Measurements from ENCODE around the gene NAA40. TPM values are rescaled to one million over a fixed set of nuclear protein-coding genes. Genes with fewer than 3 reads are reported as not detected.

NAA40 gene
- total RNA-seq, 1 experiment from 2014 or later: 44.4 TPM

DNA sequence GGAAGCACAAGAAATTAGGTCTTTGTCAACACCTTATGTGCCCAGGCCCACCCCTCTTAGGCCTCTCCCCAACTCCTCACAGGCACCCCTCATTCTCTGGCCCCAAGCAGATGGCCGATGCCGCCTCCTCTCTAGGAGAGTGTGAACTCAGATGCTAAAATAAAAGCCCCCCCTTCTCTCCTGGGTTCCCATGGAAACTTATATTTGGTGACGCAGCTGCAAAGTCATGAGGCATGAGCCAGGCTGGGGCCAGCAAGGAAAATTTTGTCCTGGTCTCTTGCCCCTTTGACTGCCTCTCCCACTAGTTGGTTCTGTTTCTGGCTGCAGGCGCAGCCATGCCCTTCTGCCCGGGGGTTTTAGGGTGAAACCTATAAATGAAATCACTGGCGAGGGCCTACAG, 33.6 kb upstream of the NAA40 start:
- H3K23me2 ChIP-seq (ENCODE audit: insufficient read length, low read depth, low read length, poor library complexity, severe bottlenecking): no peaks in the 10 kb centered on the region
- TF ChIP-seq, protein P1, sequence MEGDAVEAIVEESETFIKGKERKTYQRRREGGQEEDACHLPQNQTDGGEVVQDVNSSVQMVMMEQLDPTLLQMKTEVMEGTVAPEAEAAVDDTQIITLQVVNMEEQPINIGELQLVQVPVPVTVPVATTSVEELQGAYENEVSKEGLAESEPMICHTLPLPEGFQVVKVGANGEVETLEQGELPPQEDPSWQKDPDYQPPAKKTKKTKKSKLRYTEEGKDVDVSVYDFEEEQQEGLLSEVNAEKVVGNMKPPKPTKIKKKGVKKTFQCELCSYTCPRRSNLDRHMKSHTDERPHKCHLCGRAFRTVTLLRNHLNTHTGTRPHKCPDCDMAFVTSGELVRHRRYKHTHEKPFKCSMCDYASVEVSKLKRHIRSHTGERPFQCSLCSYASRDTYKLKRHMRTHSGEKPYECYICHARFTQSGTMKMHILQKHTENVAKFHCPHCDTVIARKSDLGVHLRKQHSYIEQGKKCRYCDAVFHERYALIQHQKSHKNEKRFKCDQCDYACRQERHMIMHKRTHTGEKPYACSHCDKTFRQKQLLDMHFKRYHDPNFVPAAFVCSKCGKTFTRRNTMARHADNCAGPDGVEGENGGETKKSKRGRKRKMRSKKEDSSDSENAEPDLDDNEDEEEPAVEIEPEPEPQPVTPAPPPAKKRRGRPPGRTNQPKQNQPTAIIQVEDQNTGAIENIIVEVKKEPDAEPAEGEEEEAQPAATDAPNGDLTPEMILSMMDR (conservative IDR thresholded peaks at IDR 0.05): no peak
- no peak overlapping the region for H4K8ac ChIP-seq (replicated peaks; ENCODE audit: insufficient read length, low read depth, low read length)
- no peak overlapping the region for H3K23ac ChIP-seq (ENCODE audit: insufficient read length, low read depth, low read length)
- Mint-ChIP-seq H3K4me1 (peaks cover 18 to 54% of the 10 kb centered on the region in 2 experiments), H3K36me3 (ENCODE audit: insufficient read depth in 1 of 3, low read depth in 3 of 3) (peaks cover 26 to 62% (median 59%) of the 10 kb centered on the region in 3 experiments; a peak in 6 of 7 replicates), H3K27ac (peak overlapping the region; percentile 34 to 90 (median 52); a peak in 4 of 7 replicates), H3K9me3 (no peaks in the 10 kb centered on the region), H3K27me3 (ENCODE audit: low read depth) (no peaks in the 10 kb centered on the region), H3K4me3 (0 out of 5 replicates have a peak overlapping the region, but pooled peaks of 1 of the 2 experiments have one; percentile 2)
- H4K20me1 ChIP-seq (ENCODE audit: control insufficient read depth, insufficient read depth, insufficient read length): no peaks in the 10 kb centered on the region
- no peaks in the 10 kb centered on the region; the same call in 1 of the 2 replicates for H3K4me1 ChIP-seq (ENCODE audit: insufficient read depth, low read length)
- DNase-seq: no peak
- no peak overlapping the region for H3K4me2 ChIP-seq (ENCODE audit: insufficient read depth, insufficient read length, low read length)
- H3K9me3 ChIP-seq (ENCODE audit: control insufficient read depth, low read depth, low read length): no peaks in the 10 kb centered on the region
- no CpG with 5 or more reads among the region's 6 CpGs for WGBS (ENCODE audit: extremely low coverage, insufficient read length, low lambda C conversion rate)
- H2BK120ac ChIP-seq (ENCODE audit: low read depth, low read length, poor library complexity, severe bottlenecking): no peak overlapping the region
- no peak overlapping the region for H3K9ac ChIP-seq (ENCODE audit: extremely low read depth, insufficient read length, low read length)
- no peak overlapping the region for H3T11ph ChIP-seq (ENCODE audit: low read length)
- no peak overlapping the region for H2BK5ac ChIP-seq (ENCODE audit: insufficient read length, low read length)
- no peaks in the 10 kb centered on the region for H3K79me1 ChIP-seq (ENCODE audit: insufficient read depth, low read depth, low read length, poor library complexity, severe bottlenecking)
- no peak overlapping the region for H3K4ac ChIP-seq (ENCODE audit: low read depth, low read length)
- H3K27ac ChIP-seq (ENCODE audit: insufficient read length, low read depth, low read length): no peak overlapping the region
- no peak overlapping the region for H2BK20ac ChIP-seq (ENCODE audit: low read depth, low read length, poor library complexity, severe bottlenecking)
- H2AFZ ChIP-seq (ENCODE audit: low read length): no peak overlapping the region
- no peak overlapping the region for H4K91ac ChIP-seq (ENCODE audit: insufficient read length, low read depth, low read length)
- no peak overlapping the region for H2AK5ac ChIP-seq (ENCODE audit: insufficient read length, low read length)
- no peak overlapping the region for H3K14ac ChIP-seq (ENCODE audit: insufficient read depth, low read length)
- no peak overlapping the region for H2BK12ac ChIP-seq (ENCODE audit: insufficient read length, low read depth, low read length)
- H4K5ac ChIP-seq (ENCODE audit: insufficient read length, low read depth, low read length): no peak overlapping the region
- H3K27me3 ChIP-seq (ENCODE audit: insufficient read depth, low read length): no peaks in the 10 kb centered on the region
- no peak overlapping the region for H2BK15ac ChIP-seq (ENCODE audit: low read depth, low read length)
- no peaks in the 10 kb centered on the region for H3K79me2 ChIP-seq (ENCODE audit: insufficient read depth, low read length)
- H3K18ac ChIP-seq (ENCODE audit: insufficient read length, low read depth, low read length): no peak overlapping the region
- no peak overlapping the region for H3K56ac ChIP-seq (ENCODE audit: insufficient read length, low read depth, low read length)

Data from H9 (cell line).